MCF 10A (cell line): ENCODE data around the gene TYK2. TPM values are rescaled to one million over a fixed set of nuclear protein-coding genes. Genes with fewer than 3 reads are reported as not detected.
A peak's percentile ranks its signal among the peaks of the same experiment; 100 is the strongest.

ENCODE experiments used
- BruUV-seq: library from RNA; stranded (reverse); fragments of 400-500 nt; replicated peaks from 2 replicates; lab custom pipeline; 2021; lab: Mats Ljungman, UMichigan
- CTCF ChIA-PET: fragments of 300-600 bp; sonication (Branson Sonifier 250); formaldehyde crosslinking; extraction: SDS; loops from one replicate; lab custom pipeline; 2021; ENCODE audit warnings: antibody characterized with exemption, inconsistent platforms; lab: Yijun Ruan, JAX
- POLR2A ChIA-PET: fragments of 300-600, 350-650 bp; sonication (Branson Sonifier 250); formaldehyde crosslinking; extraction: SDS; loops from one replicate; lab custom pipeline; 2020; ENCODE audit warnings: antibody characterized with exemption, inconsistent platforms; lab: Yijun Ruan, JAX
- DNase-seq: peaks from one replicate; pipeline ENCODE4 v3.0.0-alpha.2; 2018; ENCODE audit not compliant: unreplicated experiment
- H3K27ac Mint-ChIP-seq: one replicate; pipeline ENCODE4 v1.8.0; 2022; ENCODE audit warnings: mild to moderate bottlenecking, low read depth, mixed read lengths; ENCODE audit not compliant: unreplicated experiment
- H3K27me3 Mint-ChIP-seq: one replicate; pipeline ENCODE4 v1.8.0; 2022; ENCODE audit warnings: mixed read lengths; ENCODE audit not compliant: insufficient read depth, unreplicated experiment
- H3K36me3 Mint-ChIP-seq: one replicate; pipeline ENCODE4 v1.8.0; 2022; ENCODE audit warnings: mild to moderate bottlenecking, moderate library complexity, mixed read lengths; ENCODE audit not compliant: insufficient read depth, unreplicated experiment
- H3K4me1 Mint-ChIP-seq: one replicate; pipeline ENCODE4 v1.8.0; 2022; ENCODE audit warnings: mixed read lengths; ENCODE audit not compliant: insufficient read depth, unreplicated experiment
- H3K4me3 Mint-ChIP-seq: one replicate; pipeline ENCODE4 v1.8.0; 2022; ENCODE audit warnings: mild to moderate bottlenecking, moderate library complexity, mixed read lengths; ENCODE audit not compliant: unreplicated experiment
- H3K9me3 Mint-ChIP-seq: one replicate; pipeline ENCODE4 v1.8.0; 2022; ENCODE audit warnings: mixed read lengths; ENCODE audit not compliant: unreplicated experiment
- intact Hi-C: fragments of 100-400 bp; cut with micrococcal nuclease; formaldehyde crosslinking; loops from 2 replicates; pipeline ENCODE4 v1.14.1; 2022
- total RNA-seq: library from RNA; stranded (reverse); gene quantifications from 2 replicates; pipeline ENCODE4 v1.2.3, GENCODE V29; 2022
- TF ChIP-seq, protein P1 (sequence below): fragments of 200-600 bp; IDR thresholded peaks from one replicate; pipeline ENCODE4 v1.8.0; 2022; ENCODE audit warnings: antibody characterized with exemption, mild to moderate bottlenecking; ENCODE audit not compliant: unreplicated experiment

Gene TYK2
- total RNA-seq, 1 experiment from 2014 or later, result 75.0 TPM

DNA sequence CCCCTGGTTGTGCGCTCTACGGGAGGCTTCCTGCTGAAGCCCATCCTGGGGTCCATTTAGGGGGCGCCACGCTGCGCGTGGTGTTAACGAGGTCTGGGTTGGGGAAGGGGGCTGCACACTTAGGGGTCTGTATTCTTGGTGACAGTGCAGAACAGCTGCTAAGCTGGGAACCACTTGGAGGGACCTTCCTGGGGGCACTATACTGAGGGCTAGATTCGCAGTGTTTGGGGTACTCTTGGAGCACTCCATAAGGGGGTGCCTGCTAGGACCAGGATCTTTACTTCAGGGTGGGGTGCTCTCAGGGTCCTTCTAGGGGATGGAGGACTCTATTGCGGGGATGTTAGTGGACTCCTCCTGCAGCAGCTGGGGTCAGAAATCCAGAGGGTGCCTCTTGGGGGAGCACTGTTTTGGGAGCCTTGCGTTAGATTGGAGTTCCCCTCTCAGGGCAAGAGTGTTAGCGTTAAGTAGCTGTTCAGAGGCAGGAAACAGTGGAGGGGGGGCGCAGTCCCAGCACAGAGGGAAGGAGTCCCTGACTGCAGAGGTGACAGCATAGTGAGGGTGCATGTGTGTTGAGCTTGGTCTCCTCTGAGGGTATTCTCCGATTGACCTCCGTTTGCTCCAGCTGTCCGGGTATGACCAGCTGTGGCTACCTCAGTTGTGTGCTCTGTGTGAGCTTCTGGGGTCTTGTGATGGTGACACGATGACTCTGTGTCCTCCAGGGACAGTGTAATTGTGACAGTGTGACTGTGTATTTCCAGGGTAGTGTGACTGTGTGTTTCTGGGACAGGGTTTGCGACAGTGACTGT is 41.1 kb upstream of the TYK2 start:
- Mint-ChIP-seq H3K9me3 (no peaks in the 10 kb centered on the region), H3K4me1 (peaks cover 25% of the 10 kb centered on the region), H3K4me3 (peak overlapping the region; percentile 36), H3K36me3 (no peaks in the 10 kb centered on the region), H3K27me3 (peaks cover 48% of the 10 kb centered on the region), H3K27ac (no peak overlapping the region)
- ChIA-PET POLR2A (interaction anchor here (1.2 kb wide), 1 partner anchor 18 kb away, joined by 4 read pairs; the partner anchor contains the start of gene CDC37), CTCF (interaction anchor here (0.6 to 4.0 kb wide), 5 partner anchors 10 to 54 kb away, joined by 3 to 34 read pairs (median 3); partner anchors contain the start of gene CDC37)
- intact Hi-C loops, result loop anchor here (5.0 kb wide), 1 partner anchor 146 kb away; the partner anchor contains the start of genes CDKN2D and KRI1
- TF ChIP-seq, protein P1, sequence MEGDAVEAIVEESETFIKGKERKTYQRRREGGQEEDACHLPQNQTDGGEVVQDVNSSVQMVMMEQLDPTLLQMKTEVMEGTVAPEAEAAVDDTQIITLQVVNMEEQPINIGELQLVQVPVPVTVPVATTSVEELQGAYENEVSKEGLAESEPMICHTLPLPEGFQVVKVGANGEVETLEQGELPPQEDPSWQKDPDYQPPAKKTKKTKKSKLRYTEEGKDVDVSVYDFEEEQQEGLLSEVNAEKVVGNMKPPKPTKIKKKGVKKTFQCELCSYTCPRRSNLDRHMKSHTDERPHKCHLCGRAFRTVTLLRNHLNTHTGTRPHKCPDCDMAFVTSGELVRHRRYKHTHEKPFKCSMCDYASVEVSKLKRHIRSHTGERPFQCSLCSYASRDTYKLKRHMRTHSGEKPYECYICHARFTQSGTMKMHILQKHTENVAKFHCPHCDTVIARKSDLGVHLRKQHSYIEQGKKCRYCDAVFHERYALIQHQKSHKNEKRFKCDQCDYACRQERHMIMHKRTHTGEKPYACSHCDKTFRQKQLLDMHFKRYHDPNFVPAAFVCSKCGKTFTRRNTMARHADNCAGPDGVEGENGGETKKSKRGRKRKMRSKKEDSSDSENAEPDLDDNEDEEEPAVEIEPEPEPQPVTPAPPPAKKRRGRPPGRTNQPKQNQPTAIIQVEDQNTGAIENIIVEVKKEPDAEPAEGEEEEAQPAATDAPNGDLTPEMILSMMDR, result no peak
- no TSS peak for BruUV-seq
- no peak for DNase-seq

DNA sequence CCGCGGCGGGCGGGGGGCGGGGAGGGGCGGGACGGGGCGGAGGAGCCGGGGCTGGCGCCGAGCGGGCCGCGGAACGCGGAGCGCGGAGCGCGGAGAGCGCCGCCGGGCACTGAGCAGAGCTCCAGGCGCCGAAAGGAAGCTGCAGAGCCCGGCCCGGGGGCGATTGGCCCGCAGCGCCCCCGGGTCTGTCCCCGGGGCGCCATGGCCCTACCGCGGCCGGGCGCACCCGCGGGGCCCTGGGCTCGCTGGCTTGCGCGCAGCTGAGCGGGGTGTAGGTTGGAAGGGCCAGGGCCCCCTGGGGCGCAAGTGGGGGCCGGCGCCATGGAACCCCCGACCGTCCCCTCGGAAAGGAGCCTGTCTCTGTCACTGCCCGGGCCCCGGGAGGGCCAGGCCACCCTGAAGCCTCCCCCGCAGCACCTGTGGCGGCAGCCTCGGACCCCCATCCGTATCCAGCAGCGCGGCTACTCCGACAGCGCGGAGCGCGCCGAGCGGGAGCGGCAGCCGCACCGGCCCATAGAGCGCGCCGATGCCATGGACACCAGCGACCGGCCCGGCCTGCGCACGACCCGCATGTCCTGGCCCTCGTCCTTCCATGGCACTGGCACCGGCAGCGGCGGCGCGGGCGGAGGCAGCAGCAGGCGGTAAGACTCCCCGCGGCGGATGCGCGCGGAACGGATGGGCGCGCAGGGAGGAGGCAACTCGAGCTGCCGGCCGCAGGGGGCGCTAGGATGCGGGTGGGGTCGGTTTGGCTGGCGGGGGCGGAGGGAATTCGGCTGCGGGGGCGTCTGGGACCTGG is 40.3 kb upstream of the TYK2 start, which contains the start of gene PDE4A:
PDE4A (plus strand) TSS at position 95 of the 796 bp plus-strand sequence; CDS start at position 322, 227 bp downstream.
- POLR2A ChIA-PET, result interaction anchor here (1.2 kb wide), 1 partner anchor 17 kb away, joined by 4 read pairs; the partner anchor contains the start of gene CDC37
- Mint-ChIP-seq H3K4me3 (peak within 1 kb of the TSS; percentile 77), H3K27ac (no peak within 1 kb of the TSS), H3K36me3 (no peaks in the 10 kb centered on the region), H3K9me3 (no peaks in the 10 kb centered on the region), H3K4me1 (peaks cover 25% of the 10 kb centered on the region), H3K27me3 (peaks cover 48% of the 10 kb centered on the region)
- CTCF ChIA-PET, result interaction anchor here (0.7 to 4.0 kb wide), 5 partner anchors 10 to 537 kb away, joined by 3 to 34 read pairs (median 4); partner anchors contain the start of gene CDC37
- DNase-seq, result peak; percentile 40
- TF ChIP-seq, protein P1, result peak; percentile 41
- intact Hi-C loops, result loop anchor here (5.0 kb wide), 1 partner anchor 147 kb away; the partner anchor contains the start of genes CDKN2D and KRI1
- BruUV-seq, result no TSS peak

DNA sequence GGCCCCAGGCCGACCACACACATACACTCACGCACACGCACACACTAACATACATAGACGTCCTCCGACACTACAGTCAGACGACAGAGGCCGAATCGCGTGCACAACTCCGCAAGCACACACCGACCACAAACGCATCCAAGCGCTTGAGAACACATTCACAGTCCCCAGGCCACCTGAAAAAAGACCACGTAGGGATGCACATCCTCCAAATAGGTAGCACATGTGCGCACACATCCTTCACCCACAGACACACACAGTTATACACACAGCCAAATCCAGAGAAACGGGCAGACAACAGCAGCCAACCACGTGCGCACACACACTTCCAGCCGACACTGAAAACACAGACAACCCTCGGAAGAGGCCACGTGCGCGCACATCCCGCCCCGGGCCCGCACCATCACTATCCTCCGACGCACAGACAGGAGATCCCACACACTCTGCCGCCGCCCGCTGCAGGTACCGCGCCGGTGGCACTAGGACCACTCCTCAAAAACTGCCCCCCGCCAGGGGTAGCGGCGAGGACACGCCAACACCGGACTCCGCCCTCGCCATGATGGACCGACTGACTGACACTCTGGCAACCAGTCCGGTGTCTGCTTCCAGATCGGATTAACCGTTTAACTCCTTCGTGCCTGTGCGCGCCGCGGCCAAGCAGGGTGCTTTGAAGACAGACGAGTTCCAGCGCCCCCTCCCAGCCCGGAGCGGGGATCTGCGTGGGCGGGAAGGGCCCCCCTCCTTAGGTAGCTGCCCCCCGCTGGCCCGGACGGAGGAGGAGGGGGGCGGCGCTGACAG is 39.5 kb upstream of the TYK2 start:
- DNase-seq, result peak; percentile 58

More for the DNA sequence above, 39.5 kb upstream of the TYK2 start:
- Mint-ChIP-seq H3K9me3 (no peaks in the 10 kb centered on the region), H3K27me3 (peaks cover 48% of the 10 kb centered on the region), H3K4me3 (peak overlapping the region; percentile 77), H3K27ac (no peak overlapping the region), H3K36me3 (no peaks in the 10 kb centered on the region), H3K4me1 (peaks cover 25% of the 10 kb centered on the region)
- intact Hi-C loops, result loop anchor here (5.0 kb wide), 1 partner anchor 147 kb away; the partner anchor contains the start of genes CDKN2D and KRI1
- POLR2A ChIA-PET, result interaction anchor here (1.2 kb wide), 1 partner anchor 17 kb away, joined by 4 read pairs; the partner anchor contains the start of gene CDC37
- TF ChIP-seq, protein P1, result no peak
- CTCF ChIA-PET, result interaction anchor here (0.6 to 0.7 kb wide), 3 partner anchors 14 to 1256 kb away, joined by 3 to 4 read pairs (median 3); no protein-coding TSS in a partner anchor
- BruUV-seq, result no TSS peak
